Subcutaneous adipose tissue (tissue), 4 donors: ENCODE measurements around the gene JPT1. TPM values are rescaled to one million over a fixed set of nuclear protein-coding genes. Genes with fewer than 3 reads are reported as not detected.

ENCODE experiments used
- total RNA-seq, 4 donors: library from RNA; depleted of rRNA; stranded (reverse); fragments of >200 nt; gene quantifications; one replicate each; pipeline ENCODE4 v1.1.0, GENCODE V29; 2016
- TF ChIP-seq, protein P1 (sequence below): fragments of 450-650 bp; IDR thresholded peaks from one replicate; pipeline ENCODE4 v1.5.1; 2016; ENCODE audit warnings: low read depth, mild to moderate bottlenecking, control low read depth, antibody characterized with exemption, moderate library complexity

The JPT1 gene
- total RNA-seq, 4 donors from 2014 or later: 18.7 to 41.1 (median 22.8) TPM

GRCh38 chr17:75130059-75130631 is 24.2 kb downstream of the JPT1 start:
- TF ChIP-seq, protein P1, sequence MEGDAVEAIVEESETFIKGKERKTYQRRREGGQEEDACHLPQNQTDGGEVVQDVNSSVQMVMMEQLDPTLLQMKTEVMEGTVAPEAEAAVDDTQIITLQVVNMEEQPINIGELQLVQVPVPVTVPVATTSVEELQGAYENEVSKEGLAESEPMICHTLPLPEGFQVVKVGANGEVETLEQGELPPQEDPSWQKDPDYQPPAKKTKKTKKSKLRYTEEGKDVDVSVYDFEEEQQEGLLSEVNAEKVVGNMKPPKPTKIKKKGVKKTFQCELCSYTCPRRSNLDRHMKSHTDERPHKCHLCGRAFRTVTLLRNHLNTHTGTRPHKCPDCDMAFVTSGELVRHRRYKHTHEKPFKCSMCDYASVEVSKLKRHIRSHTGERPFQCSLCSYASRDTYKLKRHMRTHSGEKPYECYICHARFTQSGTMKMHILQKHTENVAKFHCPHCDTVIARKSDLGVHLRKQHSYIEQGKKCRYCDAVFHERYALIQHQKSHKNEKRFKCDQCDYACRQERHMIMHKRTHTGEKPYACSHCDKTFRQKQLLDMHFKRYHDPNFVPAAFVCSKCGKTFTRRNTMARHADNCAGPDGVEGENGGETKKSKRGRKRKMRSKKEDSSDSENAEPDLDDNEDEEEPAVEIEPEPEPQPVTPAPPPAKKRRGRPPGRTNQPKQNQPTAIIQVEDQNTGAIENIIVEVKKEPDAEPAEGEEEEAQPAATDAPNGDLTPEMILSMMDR: no peak

- TF ChIP-seq, protein P1: no peak
Measured at GRCh38 chr17:75129576-75129975, 24.7 kb downstream of the JPT1 start.

GRCh38 chr17:75128694-75129505 is 25.4 kb downstream of the JPT1 start:
- TF ChIP-seq, protein P1: no peak

- TF ChIP-seq, protein P1: no peak
Measured at GRCh38 chr17:75126954-75127353, 27.4 kb downstream of the JPT1 start.

- TF ChIP-seq, protein P1: no peak
Measured at GRCh38 chr17:75125984-75126383, 28.3 kb downstream of the JPT1 start.

DNA sequence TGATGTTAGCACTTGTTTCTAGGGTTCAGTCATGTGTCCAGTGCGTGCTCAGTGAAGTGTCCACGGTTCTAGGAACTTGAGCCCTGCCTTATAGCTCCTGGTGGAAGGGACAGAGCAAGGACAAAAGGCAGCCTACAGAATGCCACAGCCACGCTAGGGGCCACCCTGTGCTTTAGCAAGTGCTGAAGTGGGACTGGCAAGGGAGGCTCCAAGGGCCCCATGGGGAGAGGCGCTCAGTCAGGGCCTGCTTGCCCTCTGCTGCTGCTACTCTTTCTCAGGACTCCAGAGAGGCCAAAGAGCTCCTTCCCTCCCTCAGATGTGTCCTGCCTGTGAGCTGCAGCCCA is 29.5 kb downstream of the JPT1 start:
- TF ChIP-seq, protein P1: no peak

GRCh38 chr17:75124041-75124818 is 30.1 kb downstream of the JPT1 start:
- TF ChIP-seq, protein P1: no peak
